Fibroblast of lung (primary cell): ENCODE data around the gene AP1S1. TPM values are rescaled to one million over a fixed set of nuclear protein-coding genes. Genes with fewer than 3 reads are reported as not detected.
A peak's percentile ranks its signal among the peaks of the same experiment; 100 is the strongest.
"Not testable (repeated sequence)": the region's sequence is repeated elsewhere in the genome, so short reads cannot be mapped to it uniquely, and the experiment has no call there.

Source experiments
- DNase-seq, 2 donors: peaks; one replicate each; pipeline versions ENCODE4 v3.0.0 to v3.0.0-alpha.2; 2010; ENCODE audit warnings: low read depth in 2 of 2
- H2AFZ ChIP-seq: 2 replicates; pipeline ENCODE4 v1.5.1; 2012; ENCODE audit warnings: low read length, control low read depth, inconsistent platforms
- H3K27ac ChIP-seq: 2 replicates; pipeline ENCODE4 v1.5.1; 2011; ENCODE audit warnings: low read length, control low read depth; ENCODE audit not compliant: insufficient read depth
- H3K27me3 ChIP-seq: 2 replicates; pipeline ENCODE4 v1.5.1; 2011; ENCODE audit warnings: mild to moderate bottlenecking, low read length; ENCODE audit not compliant: control insufficient read depth, insufficient read depth
- H3K36me3 ChIP-seq: 2 replicates; pipeline ENCODE4 v1.5.1; 2011; ENCODE audit warnings: low read length; ENCODE audit not compliant: control insufficient read depth, insufficient read depth
- H3K4me1 ChIP-seq: 2 replicates; pipeline ENCODE4 v1.5.1; 2011; ENCODE audit warnings: low read length; ENCODE audit not compliant: control insufficient read depth, insufficient read depth; ENCODE audit errors: extremely low read depth
- H3K4me2 ChIP-seq: 2 replicates; pipeline ENCODE4 v1.5.1; 2011; ENCODE audit warnings: low read length, control low read depth; ENCODE audit not compliant: insufficient read depth; ENCODE audit errors: extremely low read depth
- H3K4me3 ChIP-seq, 4 experiments: fragments of 200-600 bp in 1 of 4; sonication (generic) in 1 of 4; replicated peaks in 1 of 4; 2 replicates each; pipeline ENCODE4 v1.5.1; 2011 to 2016; ENCODE audit warnings: low read length in 4 of 4, low read depth in 3 of 4, mild to moderate bottlenecking in 3 of 4, control low read depth in 2 of 4, inconsistent platforms in 1 of 4, mixed read lengths in 1 of 4; ENCODE audit not compliant: insufficient read depth in 1 of 4; ENCODE audit errors: control extremely low read depth in 1 of 4
- H3K79me2 ChIP-seq: 2 replicates; pipeline ENCODE4 v1.5.1; 2012; ENCODE audit warnings: mild to moderate bottlenecking, low read length, inconsistent platforms; ENCODE audit not compliant: control insufficient read depth, insufficient read depth
- H3K9ac ChIP-seq: 2 replicates; pipeline ENCODE4 v1.5.1; 2011; ENCODE audit warnings: mild to moderate bottlenecking, low read length, control low read depth; ENCODE audit not compliant: insufficient read depth
- H3K9me3 ChIP-seq: 2 replicates; pipeline ENCODE4 v1.5.1; 2012; ENCODE audit warnings: low read depth, low read length; ENCODE audit not compliant: control insufficient read depth, insufficient read depth
- H4K20me1 ChIP-seq: 2 replicates; pipeline ENCODE4 v1.5.1; 2011; ENCODE audit warnings: low read length; ENCODE audit not compliant: control insufficient read depth, insufficient read depth; ENCODE audit errors: extremely low read depth
- CTCF ChIP-seq, 2 donors: IDR thresholded peaks in 1 of 2; conservative IDR thresholded peaks in 1 of 2; 1 replicate in 1 of 2; 2 replicates in 1 of 2; pipeline ENCODE4 v1.5.1; 2011 to 2012; ENCODE audit warnings: low read length in 2 of 2, control low read depth in 1 of 2, inconsistent platforms in 1 of 2, low read depth in 1 of 2, mild to moderate bottlenecking in 1 of 2
- EZH2 ChIP-seq: IDR thresholded peaks from 2 replicates; pipeline ENCODE4 v1.5.1; 2012; ENCODE audit warnings: low read length, control low read depth, mild to moderate bottlenecking; ENCODE audit errors: missing control alignments
- polyA plus RNA-seq, 2 donors: library from polyadenylated mRNA; depleted of rRNA in 1 of 2; stranded (reverse) in 1 of 2; unstranded in 1 of 2; fragments of >200 nt; gene quantifications; 2 replicates each; pipeline ENCODE4 v1.2.1, GENCODE V29; 2011 to 2012; ENCODE audit warnings: missing spikeins in 1 of 2
- total RNA-seq: library from RNA; depleted of rRNA; stranded (reverse); fragments of >200 nt; gene quantifications from 2 replicates; pipeline ENCODE4 v1.2.1, GENCODE V29; 2014

The AP1S1 gene
- total and polyA plus RNA-seq, 2 donors (not counting 1 experiment from before 2014, with no cell fraction given) = 128 to 139 TPM

- Histone ChIP-seq H3K9ac (no peak overlapping the region), H3K4me3 (no peak overlapping the region), H3K27ac (no peak overlapping the region), H2AFZ (no peak overlapping the region), H3K9me3 (no peaks in the 10 kb centered on the region), H3K36me3 (no peaks in the 10 kb centered on the region), H3K27me3 (no peaks in the 10 kb centered on the region), H3K79me2 (no peaks in the 10 kb centered on the region), H3K4me1 (peaks cover 4% of the 10 kb centered on the region), H3K4me2 (no peak overlapping the region), H4K20me1 (no peaks in the 10 kb centered on the region)
- TF ChIP-seq CTCF (conservative IDR thresholded peaks at IDR 0.05 in 1 of 2, IDR thresholded peaks at IDR 0.05 in 1 of 2; ENCODE audit: low read depth in 1 of 2, low read length in 2 of 2) = no peak
- no peak for DNase-seq
These were observed 43.0 kb upstream of the AP1S1 start for GRCh38 chr7:101111261-101111660.

- H3K27me3 ChIP-seq = no peaks in the 10 kb centered on the region
- H3K4me1 ChIP-seq = peaks cover 8% of the 10 kb centered on the region
- H4K20me1 ChIP-seq = no peaks in the 10 kb centered on the region
- peak overlapping the region; percentile 19 for H3K27ac ChIP-seq
- H3K9me3 ChIP-seq = no peaks in the 10 kb centered on the region
- peak overlapping the region; percentile 40 for H2AFZ ChIP-seq
- H3K4me2 ChIP-seq = no peak overlapping the region
- no peak overlapping the region for H3K9ac ChIP-seq
- no peaks in the 10 kb centered on the region for H3K79me2 ChIP-seq
- DNase-seq = peak; percentile 74 to 91
- no peak for TF ChIP-seq EZH2
- no peaks in the 10 kb centered on the region for H3K36me3 ChIP-seq
- no peak overlapping the region for H3K4me3 ChIP-seq
These were observed 42.0 kb upstream of the AP1S1 start for GRCh38 chr7:101112233-101112632.

GRCh38 chr7:101113140-101113539 lies 41.1 kb upstream of the AP1S1 start:
- H3K27ac ChIP-seq, H3K36me3 ChIP-seq, DNase-seq, H2AFZ ChIP-seq, H4K20me1 ChIP-seq, H3K4me3 ChIP-seq, H3K4me2 ChIP-seq, H3K4me1 ChIP-seq, H3K79me2 ChIP-seq, H3K9me3 ChIP-seq, H3K27me3 ChIP-seq, H3K9ac ChIP-seq: not testable (repeated sequence)

GRCh38 chr7:101113836-101114235 lies 40.4 kb upstream of the AP1S1 start:
- H4K20me1 ChIP-seq = no peaks in the 10 kb centered on the region
- H3K4me1 ChIP-seq = peaks cover 9% of the 10 kb centered on the region
- H3K4me3 ChIP-seq = no peak overlapping the region
- no peak overlapping the region for H3K4me2 ChIP-seq
- H2AFZ ChIP-seq = no peak overlapping the region
- no peaks in the 10 kb centered on the region for H3K9me3 ChIP-seq
- no peak overlapping the region for H3K9ac ChIP-seq
- H3K36me3 ChIP-seq = no peaks in the 10 kb centered on the region
- peak overlapping the region; percentile 1 for H3K27ac ChIP-seq
- no peaks in the 10 kb centered on the region for H3K27me3 ChIP-seq
- no peaks in the 10 kb centered on the region for H3K79me2 ChIP-seq
- TF ChIP-seq EZH2 = no peak
- TF ChIP-seq CTCF (conservative IDR thresholded peaks at IDR 0.05 in 1 of 2, IDR thresholded peaks at IDR 0.05 in 1 of 2; ENCODE audit: low read depth in 1 of 2, low read length in 2 of 2) = no peak
- no peak for DNase-seq
